Fibroblast of mammary gland (primary cell): ENCODE results near the gene RNF166.

Experiments used
- DNase-seq: peaks from one replicate; pipeline ENCODE4 v3.0.0-alpha.2; 2010; ENCODE audit warnings: low read depth
- H3K4me3 ChIP-seq: 2 replicates; pipeline ENCODE4 v1.5.1; 2011; ENCODE audit warnings: low read depth, mild to moderate bottlenecking, low read length, moderate library complexity; ENCODE audit not compliant: control insufficient read depth
- TF ChIP-seq, protein P1 (sequence below): conservative IDR thresholded peaks from 2 replicates; pipeline ENCODE4 v1.5.1; 2011; ENCODE audit warnings: low read depth, low read length, inconsistent platforms; ENCODE audit not compliant: control insufficient read depth, insufficient read depth

Gene RNF166

DNA sequence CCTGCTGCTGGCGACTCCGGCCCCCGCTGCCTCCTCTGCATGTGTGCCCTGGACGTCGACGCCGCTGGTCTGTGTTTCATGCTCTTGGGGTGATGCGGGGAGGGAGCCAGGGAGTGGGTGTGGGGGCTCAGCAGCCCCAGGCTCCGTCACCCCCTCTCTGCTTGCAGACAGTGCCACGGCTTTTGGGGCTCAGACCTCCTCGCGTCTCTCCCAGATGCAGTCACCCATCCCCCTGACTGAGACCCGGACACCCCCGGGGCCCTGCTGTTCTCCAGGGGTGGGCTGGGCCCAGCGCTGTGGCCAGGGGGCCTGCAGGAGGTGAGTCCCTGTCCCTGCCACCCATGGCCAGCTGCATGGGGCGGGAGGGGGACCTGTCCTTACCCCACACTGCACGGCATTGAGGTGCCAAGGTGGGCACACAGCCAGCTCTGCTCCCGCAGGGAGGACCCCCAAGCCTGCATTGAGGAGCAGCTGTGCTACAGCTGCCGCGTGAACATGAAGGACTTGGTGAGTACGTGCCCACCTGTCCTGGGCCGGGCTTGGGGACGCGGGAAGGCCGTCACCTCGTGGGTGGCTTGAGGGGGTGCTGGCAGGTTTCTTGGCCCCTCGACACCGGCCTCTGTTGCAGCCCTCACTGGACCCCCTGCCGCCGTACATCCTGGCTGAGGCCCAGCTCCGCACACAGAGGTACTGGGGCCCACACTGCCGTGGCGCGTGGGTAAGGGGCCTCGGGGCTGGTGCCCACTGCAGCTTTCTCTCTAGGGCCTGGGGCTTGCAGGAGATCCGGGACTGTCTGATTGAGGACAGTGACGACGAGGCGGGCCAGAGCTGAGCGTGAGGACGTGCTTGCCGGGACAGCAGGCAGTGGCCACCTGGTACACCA, 8.5 kb upstream of the RNF166 start:
- TF ChIP-seq, protein P1, sequence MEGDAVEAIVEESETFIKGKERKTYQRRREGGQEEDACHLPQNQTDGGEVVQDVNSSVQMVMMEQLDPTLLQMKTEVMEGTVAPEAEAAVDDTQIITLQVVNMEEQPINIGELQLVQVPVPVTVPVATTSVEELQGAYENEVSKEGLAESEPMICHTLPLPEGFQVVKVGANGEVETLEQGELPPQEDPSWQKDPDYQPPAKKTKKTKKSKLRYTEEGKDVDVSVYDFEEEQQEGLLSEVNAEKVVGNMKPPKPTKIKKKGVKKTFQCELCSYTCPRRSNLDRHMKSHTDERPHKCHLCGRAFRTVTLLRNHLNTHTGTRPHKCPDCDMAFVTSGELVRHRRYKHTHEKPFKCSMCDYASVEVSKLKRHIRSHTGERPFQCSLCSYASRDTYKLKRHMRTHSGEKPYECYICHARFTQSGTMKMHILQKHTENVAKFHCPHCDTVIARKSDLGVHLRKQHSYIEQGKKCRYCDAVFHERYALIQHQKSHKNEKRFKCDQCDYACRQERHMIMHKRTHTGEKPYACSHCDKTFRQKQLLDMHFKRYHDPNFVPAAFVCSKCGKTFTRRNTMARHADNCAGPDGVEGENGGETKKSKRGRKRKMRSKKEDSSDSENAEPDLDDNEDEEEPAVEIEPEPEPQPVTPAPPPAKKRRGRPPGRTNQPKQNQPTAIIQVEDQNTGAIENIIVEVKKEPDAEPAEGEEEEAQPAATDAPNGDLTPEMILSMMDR: no peak
- H3K4me3 ChIP-seq: no peak overlapping the region
- DNase-seq: no peak

DNA sequence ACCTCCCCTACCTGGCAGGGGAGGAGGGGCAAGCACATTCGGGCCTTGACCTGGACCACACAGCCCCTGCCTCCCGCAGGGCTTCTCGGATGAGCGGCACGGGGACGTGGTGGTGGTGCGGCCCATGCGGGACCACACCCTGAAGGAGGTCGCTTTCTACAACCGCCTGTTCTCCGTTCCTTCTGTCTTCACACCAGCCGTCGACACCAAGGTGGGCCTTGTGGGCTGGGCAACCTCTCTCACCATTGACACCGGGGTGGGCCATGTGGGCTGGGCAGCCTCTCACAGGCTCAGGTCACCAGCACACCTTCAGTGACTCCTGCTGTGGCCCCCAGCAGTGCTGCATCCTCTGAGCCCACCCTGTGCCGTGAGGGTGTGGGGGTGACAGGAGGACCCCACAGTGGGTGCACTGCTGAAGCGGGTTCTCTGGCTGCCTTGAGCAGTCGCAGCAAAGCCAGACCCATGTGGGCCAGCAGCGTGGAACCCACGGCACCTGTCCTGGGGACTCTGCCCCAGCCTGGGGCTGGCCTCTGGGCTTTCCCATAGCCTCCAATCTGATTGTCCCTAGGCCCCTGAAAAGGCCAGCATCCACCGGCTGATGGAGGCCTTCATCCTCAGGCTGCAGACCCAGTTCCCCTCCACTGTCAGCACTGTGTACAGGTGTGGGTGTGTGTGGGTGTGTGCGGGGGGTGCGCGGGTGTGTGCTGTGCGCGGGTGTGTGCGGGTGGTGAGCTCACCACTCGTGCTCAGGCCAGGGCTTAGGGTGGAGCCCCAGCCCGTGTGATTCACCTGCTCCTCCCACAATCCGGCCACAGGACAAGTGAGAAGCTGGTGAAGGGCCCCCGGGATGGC, 7.6 kb upstream of the RNF166 start:
- H3K4me3 ChIP-seq: no peak overlapping the region
- TF ChIP-seq, protein P1: no peak
- peak; percentile 56 for DNase-seq

DNA sequence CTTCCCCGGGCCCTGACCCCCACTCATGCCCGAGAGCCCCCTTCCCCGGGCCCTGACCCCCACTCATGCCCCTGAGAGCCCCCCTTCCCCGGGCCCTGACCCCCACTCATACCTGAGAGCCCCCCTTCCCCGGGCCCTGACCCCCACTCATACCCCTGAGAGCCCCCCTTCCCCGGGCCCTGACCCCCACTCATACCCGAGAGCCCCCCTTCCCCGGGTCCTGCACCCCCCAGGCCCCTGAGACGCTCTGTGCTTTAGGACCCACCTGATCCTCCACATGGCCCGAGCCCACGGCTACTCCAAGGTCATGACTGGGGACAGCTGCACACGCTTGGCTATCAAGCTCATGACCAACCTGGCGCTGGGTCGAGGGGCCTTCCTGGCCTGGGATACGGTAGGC, 6.8 kb upstream of the RNF166 start:
- no peak for DNase-seq
- TF ChIP-seq, protein P1: no peak
- no peak overlapping the region for H3K4me3 ChIP-seq

DNA sequence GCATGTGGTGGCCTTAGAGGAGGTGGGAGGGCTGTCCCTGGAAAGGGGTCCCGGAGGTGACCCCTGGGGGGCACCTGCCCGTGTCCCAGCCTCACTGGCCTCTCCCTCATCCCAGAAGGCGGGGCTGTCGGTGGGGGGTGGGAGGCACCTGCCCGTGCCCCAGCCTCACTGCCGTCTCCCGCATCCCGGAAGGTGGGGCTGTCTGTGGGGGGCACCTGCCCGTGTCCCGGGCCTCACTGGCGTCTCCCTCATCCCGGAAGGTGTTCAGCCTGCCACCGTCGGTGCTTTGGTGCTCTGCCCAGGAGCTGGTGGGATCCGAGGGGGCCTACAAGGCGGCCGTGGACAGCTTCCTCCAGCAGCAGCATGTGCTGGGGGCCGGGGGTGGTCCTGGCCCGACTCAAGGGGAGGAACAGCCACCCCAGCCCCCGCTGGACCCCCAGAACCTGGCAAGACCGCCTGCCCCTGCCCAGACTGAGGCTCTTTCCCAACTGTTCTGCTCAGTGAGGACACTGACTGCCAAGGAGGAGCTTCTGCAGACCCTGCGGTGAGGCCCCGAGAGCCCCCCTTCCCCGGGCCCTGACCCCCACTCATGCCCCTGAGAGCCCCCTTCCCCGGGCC, 6.3 kb upstream of the RNF166 start:
- TF ChIP-seq, protein P1: no peak
- no peak overlapping the region for H3K4me3 ChIP-seq
- DNase-seq: no peak

GRCh38 chr16:88711750-88712340, 5.6 kb upstream of the RNF166 start:
- TF ChIP-seq, protein P1: no peak

GRCh38 chr16:88710556-88710955, 4.3 kb upstream of the RNF166 start:
- TF ChIP-seq, protein P1: no peak
- H3K4me3 ChIP-seq: no peak overlapping the region
- no peak for DNase-seq

More at GRCh38 chr16:88711750-88712340, 5.6 kb upstream of the RNF166 start:
- no peak overlapping the region for H3K4me3 ChIP-seq
- no peak for DNase-seq
